Measurements from ENCODE around the gene FES. TPM values are rescaled to one million over a fixed set of nuclear protein-coding genes. Genes with fewer than 3 reads are reported as not detected.
A peak's percentile ranks its signal among the peaks of the same experiment; 100 is the strongest.

FES gene
- total and polyA plus RNA-seq, 2 donors (not counting 1 experiment from before 2014, with no cell fraction given), result 5.5 to 31.2 TPM

GRCh38 chr15:90884719-90885431 is 571 bp downstream of the FES start:
- H2AFZ ChIP-seq (ENCODE audit: low read length), result peak overlapping the region; percentile 65
- peak overlapping the region; percentile 23 to 65 (median 52) for H3K4me3 ChIP-seq (replicated peaks in 1 of 4; ENCODE audit: control extremely low read depth in 1 of 4, insufficient read depth in 1 of 4, low read depth in 3 of 4, low read length in 4 of 4)
- no peaks in the 10 kb centered on the region for H4K20me1 ChIP-seq (ENCODE audit: control insufficient read depth, extremely low read depth, insufficient read depth, low read length)
- TF ChIP-seq EZH2 (IDR thresholded peaks at IDR 0.05; ENCODE audit: low read length, missing control alignments) (no peak), CTCF (conservative IDR thresholded peaks at IDR 0.05 in 1 of 2, IDR thresholded peaks at IDR 0.05 in 1 of 2; ENCODE audit: low read depth in 1 of 2, low read length in 2 of 2) (no peak)
- H3K27me3 ChIP-seq (ENCODE audit: control insufficient read depth, insufficient read depth, low read length), result no peaks in the 10 kb centered on the region
- peak overlapping the region; percentile 85 for H3K27ac ChIP-seq (ENCODE audit: insufficient read depth, low read length)
- H3K9ac ChIP-seq (ENCODE audit: insufficient read depth, low read length), result peak overlapping the region; percentile 79
- H3K4me2 ChIP-seq (ENCODE audit: extremely low read depth, insufficient read depth, low read length), result peak overlapping the region; percentile 83
- peaks cover 14% of the 10 kb centered on the region for H3K36me3 ChIP-seq (ENCODE audit: control insufficient read depth, insufficient read depth, low read length)
- no peak for DNase-seq (ENCODE audit: low read depth in 2 of 2)
- peaks cover 17% of the 10 kb centered on the region for H3K4me1 ChIP-seq (ENCODE audit: control insufficient read depth, extremely low read depth, insufficient read depth, low read length)
- no peaks in the 10 kb centered on the region for H3K9me3 ChIP-seq (ENCODE audit: control insufficient read depth, insufficient read depth, low read depth, low read length)
- H3K79me2 ChIP-seq (ENCODE audit: control insufficient read depth, insufficient read depth, low read length), result peaks cover 5% of the 10 kb centered on the region

GRCh38 chr15:90885432-90886290 is 1.4 kb downstream of the FES start:
- no peak overlapping the region for H3K9ac ChIP-seq (ENCODE audit: insufficient read depth, low read length)
- H4K20me1 ChIP-seq (ENCODE audit: control insufficient read depth, extremely low read depth, insufficient read depth, low read length), result no peaks in the 10 kb centered on the region
- no peaks in the 10 kb centered on the region for H3K9me3 ChIP-seq (ENCODE audit: control insufficient read depth, insufficient read depth, low read depth, low read length)
- peak overlapping the region in 2 of 4 experiments; percentile 47 to 65 for H3K4me3 ChIP-seq (replicated peaks in 1 of 4; ENCODE audit: control extremely low read depth in 1 of 4, insufficient read depth in 1 of 4, low read depth in 3 of 4, low read length in 4 of 4)
- TF ChIP-seq EZH2 (IDR thresholded peaks at IDR 0.05; ENCODE audit: low read length, missing control alignments) (no peak), CTCF (conservative IDR thresholded peaks at IDR 0.05 in 1 of 2, IDR thresholded peaks at IDR 0.05 in 1 of 2; ENCODE audit: low read depth in 1 of 2, low read length in 2 of 2) (peak; percentile 97)
- H3K27ac ChIP-seq (ENCODE audit: insufficient read depth, low read length), result peak overlapping the region; percentile 85
- H3K4me1 ChIP-seq (ENCODE audit: control insufficient read depth, extremely low read depth, insufficient read depth, low read length), result peaks cover 17% of the 10 kb centered on the region
- peaks cover 17% of the 10 kb centered on the region for H3K36me3 ChIP-seq (ENCODE audit: control insufficient read depth, insufficient read depth, low read length)
- H2AFZ ChIP-seq (ENCODE audit: low read length), result no peak overlapping the region
- H3K27me3 ChIP-seq (ENCODE audit: control insufficient read depth, insufficient read depth, low read length), result no peaks in the 10 kb centered on the region
- H3K79me2 ChIP-seq (ENCODE audit: control insufficient read depth, insufficient read depth, low read length), result peaks cover 5% of the 10 kb centered on the region
- H3K4me2 ChIP-seq (ENCODE audit: extremely low read depth, insufficient read depth, low read length), result peak overlapping the region; percentile 83
- peak; percentile 42 to 71 for DNase-seq (ENCODE audit: low read depth in 2 of 2)

GRCh38 chr15:90886291-90886614 is 1.9 kb downstream of the FES start:
- Histone ChIP-seq H3K9me3 (ENCODE audit: control insufficient read depth, insufficient read depth, low read depth, low read length) (no peaks in the 10 kb centered on the region), H3K4me1 (ENCODE audit: control insufficient read depth, extremely low read depth, insufficient read depth, low read length) (peaks cover 17% of the 10 kb centered on the region), H3K79me2 (ENCODE audit: control insufficient read depth, insufficient read depth, low read length) (peaks cover 5% of the 10 kb centered on the region), H3K36me3 (ENCODE audit: control insufficient read depth, insufficient read depth, low read length) (peaks cover 14% of the 10 kb centered on the region), H3K4me3 (replicated peaks in 1 of 4; ENCODE audit: control extremely low read depth in 1 of 4, insufficient read depth in 1 of 4, low read depth in 3 of 4, low read length in 4 of 4) (peak overlapping the region in 1 of 4 experiments; percentile 16), H3K27ac (ENCODE audit: insufficient read depth, low read length) (no peak overlapping the region), H3K27me3 (ENCODE audit: control insufficient read depth, insufficient read depth, low read length) (no peaks in the 10 kb centered on the region), H4K20me1 (ENCODE audit: control insufficient read depth, extremely low read depth, insufficient read depth, low read length) (no peaks in the 10 kb centered on the region), H3K4me2 (ENCODE audit: extremely low read depth, insufficient read depth, low read length) (no peak overlapping the region), H2AFZ (ENCODE audit: low read length) (no peak overlapping the region), H3K9ac (ENCODE audit: insufficient read depth, low read length) (no peak overlapping the region)
- no peak for DNase-seq (ENCODE audit: low read depth in 2 of 2)
- no peak for TF ChIP-seq CTCF (conservative IDR thresholded peaks at IDR 0.05 in 1 of 2, IDR thresholded peaks at IDR 0.05 in 1 of 2; ENCODE audit: low read depth in 1 of 2, low read length in 2 of 2)
- TF ChIP-seq EZH2 (IDR thresholded peaks at IDR 0.05; ENCODE audit: low read length, missing control alignments), result no peak
